Measurements from ENCODE around the gene TMC3.

GRCh38 chr15:81361891-81362290 lies 12.1 kb downstream of the TMC3 start:
- TF ChIP-seq POLR2A (IDR thresholded peaks at IDR 0.05; ENCODE audit: low read depth, low read length) (no peak), POLR2AphosphoS5 (IDR thresholded peaks at IDR 0.05; ENCODE audit: low read depth, low read length) (no peak)
